Measurements from ENCODE around the gene CAP2.

The CAP2 gene

DNA sequence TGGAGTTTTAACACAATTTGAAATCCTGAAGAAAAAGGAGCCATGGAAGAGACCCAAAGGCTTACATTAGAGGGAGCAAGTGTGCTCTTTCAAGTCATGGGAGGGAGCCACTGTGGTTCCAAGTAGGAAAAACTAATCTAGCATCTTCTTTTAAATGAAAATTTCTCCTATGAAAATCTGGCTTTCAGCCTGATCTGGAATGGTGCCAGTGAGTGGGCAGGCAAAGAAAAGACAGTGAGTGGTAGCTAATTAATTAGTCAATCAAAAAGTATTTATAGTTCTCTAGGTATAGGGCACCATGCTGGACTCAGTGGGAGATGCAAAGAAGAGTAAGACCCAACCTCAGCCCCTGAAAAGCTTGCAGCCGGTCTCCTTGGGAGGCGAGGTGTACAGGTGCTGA, 21.9 kb downstream of the CAP2 start:
- Histone ChIP-seq H3K18ac (ENCODE audit: low read depth in 1 of 2, low read length in 2 of 2) (no peak overlapping the region), H2AFZ (ENCODE audit: low read depth, low read length) (no peak overlapping the region), H4K8ac (ENCODE audit: low read length) (no peak overlapping the region), H4K91ac (ENCODE audit: low read length) (no peak overlapping the region), H3K4ac (ENCODE audit: low read depth in 1 of 2, low read length in 2 of 2) (peak overlapping the region in 1 of 2 experiments; percentile 43), H3K14ac (ENCODE audit: low read length in 2 of 2) (no peak overlapping the region), H2BK15ac (ENCODE audit: low read depth, poor library complexity, severe bottlenecking) (no peak overlapping the region), H3K27ac (ENCODE audit: low read length, poor library complexity, severe bottlenecking) (no peak overlapping the region), H3K23ac (ENCODE audit: low read length in 2 of 2) (no peak overlapping the region), H2BK5ac (ENCODE audit: low read depth, low read length, poor library complexity, severe bottlenecking) (no peak overlapping the region), H3K36me3 (ENCODE audit: control insufficient read depth in 1 of 2, insufficient read depth in 2 of 2, low read depth in 1 of 2, low read length in 2 of 2) (no peaks in the 10 kb centered on the region), H2BK12ac (ENCODE audit: low read length in 2 of 2) (no peak overlapping the region), H3K27me3 (ENCODE audit: control insufficient read depth in 1 of 2, insufficient read depth in 1 of 2, low read length in 2 of 2) (no peaks in the 10 kb centered on the region), H3K4me2 (ENCODE audit: low read length, poor library complexity, severe bottlenecking) (no peak overlapping the region), H3K4me1 (ENCODE audit: control insufficient read depth, insufficient read depth, low read depth, low read length) (peaks cover 16% of the 10 kb centered on the region), H3K79me1 (replicated peaks; ENCODE audit: low read length, poor library complexity, severe bottlenecking) (peaks cover 17% of the 10 kb centered on the region), H3K9ac (ENCODE audit: low read length) (no peak overlapping the region), H2AK5ac (ENCODE audit: low read length, severe bottlenecking) (no peak overlapping the region), H3K9me3 (ENCODE audit: control insufficient read depth, low read length) (peaks cover 3% of the 10 kb centered on the region), H3K4me3 (ENCODE audit: insufficient read depth in 1 of 2, low read depth in 1 of 2, low read length in 2 of 2) (no peak overlapping the region), H2BK120ac (ENCODE audit: low read depth, low read length) (no peak overlapping the region)
- WGBS: 100% methylated on average over 2 of the region's 2 CpGs
- DNase-seq: no peak

DNA sequence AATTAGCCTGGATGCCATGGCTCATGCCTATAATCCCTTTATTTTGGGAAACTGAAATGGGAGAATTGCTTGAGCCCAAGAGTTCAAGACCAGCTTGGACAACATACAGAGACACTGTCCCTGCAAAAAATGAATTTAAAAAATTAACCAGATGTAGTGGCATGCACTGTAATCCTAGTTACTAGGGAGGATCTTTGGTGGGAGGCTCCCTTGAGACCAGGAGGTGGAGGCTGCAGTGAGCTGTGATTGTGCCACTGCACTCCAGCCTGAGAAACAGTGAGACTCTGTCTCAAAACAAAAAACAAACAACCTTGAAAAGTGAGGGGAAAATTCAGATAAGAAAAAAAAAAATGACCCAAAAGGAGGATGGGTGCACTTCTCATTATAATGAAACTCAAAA, 23.4 kb downstream of the CAP2 start:
- Histone ChIP-seq H3K4me1 (ENCODE audit: control insufficient read depth, insufficient read depth, low read depth, low read length) (peaks cover 16% of the 10 kb centered on the region), H3K9ac (ENCODE audit: low read length) (no peak overlapping the region), H3K27me3 (ENCODE audit: control insufficient read depth in 1 of 2, insufficient read depth in 1 of 2, low read length in 2 of 2) (no peaks in the 10 kb centered on the region), H3K36me3 (ENCODE audit: control insufficient read depth in 1 of 2, insufficient read depth in 2 of 2, low read depth in 1 of 2, low read length in 2 of 2) (peaks cover 0 to 2% of the 10 kb centered on the region in 2 experiments), H2AK5ac (ENCODE audit: low read length, severe bottlenecking) (peak overlapping the region; percentile 81), H2BK12ac (ENCODE audit: low read length in 2 of 2) (no peak overlapping the region), H3K79me1 (replicated peaks; ENCODE audit: low read length, poor library complexity, severe bottlenecking) (peaks cover 17% of the 10 kb centered on the region), H3K4ac (ENCODE audit: low read depth in 1 of 2, low read length in 2 of 2) (peak overlapping the region in 1 of 2 experiments; percentile 37), H3K9me3 (ENCODE audit: control insufficient read depth, low read length) (no peaks in the 10 kb centered on the region), H2BK120ac (ENCODE audit: low read depth, low read length) (no peak overlapping the region), H2AFZ (ENCODE audit: low read depth, low read length) (no peak overlapping the region), H3K4me3 (ENCODE audit: insufficient read depth in 1 of 2, low read depth in 1 of 2, low read length in 2 of 2) (no peak overlapping the region), H3K14ac (ENCODE audit: low read length in 2 of 2) (no peak overlapping the region), H2BK5ac (ENCODE audit: low read depth, low read length, poor library complexity, severe bottlenecking) (no peak overlapping the region), H2BK15ac (ENCODE audit: low read depth, poor library complexity, severe bottlenecking) (no peak overlapping the region), H3K18ac (ENCODE audit: low read depth in 1 of 2, low read length in 2 of 2) (no peak overlapping the region), H3K23ac (ENCODE audit: low read length in 2 of 2) (no peak overlapping the region), H3K4me2 (ENCODE audit: low read length, poor library complexity, severe bottlenecking) (no peak overlapping the region), H3K27ac (ENCODE audit: low read length, poor library complexity, severe bottlenecking) (peak overlapping the region; percentile 64), H4K8ac (ENCODE audit: low read length) (no peak overlapping the region), H4K91ac (ENCODE audit: low read length) (no peak overlapping the region)
- no peak for DNase-seq

DNA sequence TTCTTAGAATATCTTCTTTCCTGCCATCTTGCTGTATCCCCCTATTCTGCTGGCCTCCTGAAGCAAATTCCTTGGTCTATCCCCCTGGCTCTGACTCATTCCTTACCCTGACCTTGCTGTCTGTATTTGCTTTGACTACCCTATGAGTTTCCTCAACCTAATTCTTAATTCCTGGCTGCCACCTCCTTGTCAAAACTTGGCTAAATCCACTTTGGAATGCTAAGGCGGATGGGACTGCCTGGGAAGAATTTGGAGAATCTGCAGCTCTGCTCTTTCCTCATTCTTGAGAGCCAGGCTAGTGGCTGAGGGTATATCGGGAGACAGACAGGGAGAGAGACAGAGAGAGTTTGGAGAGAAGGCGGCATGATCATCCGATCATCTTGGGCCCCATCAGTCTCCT, 24.4 kb downstream of the CAP2 start:
- Histone ChIP-seq H2AK5ac (ENCODE audit: low read length, severe bottlenecking) (peak overlapping the region; percentile 98), H3K4me3 (ENCODE audit: insufficient read depth in 1 of 2, low read depth in 1 of 2, low read length in 2 of 2) (peak overlapping the region in 1 of 2 experiments; percentile 22), H3K14ac (ENCODE audit: low read length in 2 of 2) (no peak overlapping the region), H4K8ac (ENCODE audit: low read length) (peak overlapping the region; percentile 47), H3K9me3 (ENCODE audit: control insufficient read depth, low read length) (no peaks in the 10 kb centered on the region), H3K79me1 (replicated peaks; ENCODE audit: low read length, poor library complexity, severe bottlenecking) (peaks cover 14% of the 10 kb centered on the region), H2AFZ (ENCODE audit: low read depth, low read length) (no peak overlapping the region), H3K23ac (ENCODE audit: low read length in 2 of 2) (no peak overlapping the region), H3K27ac (ENCODE audit: low read length, poor library complexity, severe bottlenecking) (peak overlapping the region; percentile 78), H2BK12ac (ENCODE audit: low read length in 2 of 2) (peak overlapping the region in 1 of 2 experiments; percentile 11), H3K9ac (ENCODE audit: low read length) (peak overlapping the region; percentile 77), H3K36me3 (ENCODE audit: control insufficient read depth in 1 of 2, insufficient read depth in 2 of 2, low read depth in 1 of 2, low read length in 2 of 2) (peaks cover 0 to 3% of the 10 kb centered on the region in 2 experiments), H3K4me2 (ENCODE audit: low read length, poor library complexity, severe bottlenecking) (peak overlapping the region; percentile 0), H3K4ac (ENCODE audit: low read depth in 1 of 2, low read length in 2 of 2) (peak overlapping the region in 1 of 2 experiments; percentile 24), H4K91ac (ENCODE audit: low read length) (no peak overlapping the region), H2BK120ac (ENCODE audit: low read depth, low read length) (peak overlapping the region; percentile 93), H2BK15ac (ENCODE audit: low read depth, poor library complexity, severe bottlenecking) (no peak overlapping the region), H3K18ac (ENCODE audit: low read depth in 1 of 2, low read length in 2 of 2) (peak overlapping the region; percentile 12 to 44), H3K27me3 (ENCODE audit: control insufficient read depth in 1 of 2, insufficient read depth in 1 of 2, low read length in 2 of 2) (no peaks in the 10 kb centered on the region), H2BK5ac (ENCODE audit: low read depth, low read length, poor library complexity, severe bottlenecking) (peak overlapping the region; percentile 63), H3K4me1 (ENCODE audit: control insufficient read depth, insufficient read depth, low read depth, low read length) (peaks cover 14% of the 10 kb centered on the region)
- WGBS: 0% methylated on average over 2 of the region's 4 CpGs
- DNase-seq: peak; percentile 83

DNA sequence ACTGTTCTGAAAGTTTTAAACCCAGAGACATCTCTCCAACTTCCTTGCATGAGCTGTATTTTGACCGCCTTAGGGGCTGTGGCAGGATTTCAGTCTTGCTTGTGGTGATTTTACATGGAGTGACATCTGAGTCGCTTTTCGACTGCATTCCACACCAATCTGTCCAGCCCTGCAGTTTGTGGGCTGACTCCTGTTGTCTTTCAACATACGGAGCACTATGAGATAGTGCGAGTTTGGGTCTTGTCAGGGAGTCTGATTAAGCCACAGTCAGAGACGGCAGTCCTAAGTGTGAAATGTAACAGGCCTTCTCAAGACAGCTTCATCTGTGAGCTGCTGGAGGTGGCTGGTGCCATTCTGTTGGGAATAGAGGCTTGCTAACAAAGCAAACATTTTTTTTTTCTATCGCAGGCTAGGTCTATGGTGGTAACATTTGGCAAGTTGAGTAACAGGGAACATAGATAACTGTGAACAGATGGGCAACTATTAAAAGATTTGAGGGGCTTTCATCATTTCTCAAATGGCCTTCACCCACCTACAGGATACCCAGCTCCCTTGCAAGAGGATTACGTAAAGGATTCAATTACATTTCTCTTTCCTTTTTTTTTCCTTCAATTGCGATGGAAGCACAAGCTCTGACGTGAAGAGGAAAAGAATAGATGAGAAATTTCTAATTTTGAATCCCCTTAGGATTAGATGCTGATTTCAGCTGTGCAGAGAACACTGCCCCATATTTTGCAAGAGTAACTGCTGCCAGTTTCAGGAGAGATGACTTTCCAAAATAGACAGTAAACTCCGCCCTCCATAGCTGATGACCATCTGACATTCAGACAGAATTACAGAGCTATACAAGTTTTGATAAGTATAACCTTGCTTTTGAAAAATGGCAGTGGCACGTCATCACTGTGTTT, 25.1 kb downstream of the CAP2 start:
- Histone ChIP-seq H3K4me3 (ENCODE audit: insufficient read depth in 1 of 2, low read depth in 1 of 2, low read length in 2 of 2) (peak overlapping the region in 1 of 2 experiments; percentile 22), H3K79me1 (replicated peaks; ENCODE audit: low read length, poor library complexity, severe bottlenecking) (peaks cover 16% of the 10 kb centered on the region), H4K91ac (ENCODE audit: low read length) (no peak overlapping the region), H3K18ac (ENCODE audit: low read depth in 1 of 2, low read length in 2 of 2) (peak overlapping the region; percentile 40 to 94), H3K27me3 (ENCODE audit: control insufficient read depth in 1 of 2, insufficient read depth in 1 of 2, low read length in 2 of 2) (no peaks in the 10 kb centered on the region), H2BK5ac (ENCODE audit: low read depth, low read length, poor library complexity, severe bottlenecking) (peak overlapping the region; percentile 33), H2AFZ (ENCODE audit: low read depth, low read length) (no peak overlapping the region), H2BK15ac (ENCODE audit: low read depth, poor library complexity, severe bottlenecking) (no peak overlapping the region), H3K36me3 (ENCODE audit: control insufficient read depth in 1 of 2, insufficient read depth in 2 of 2, low read depth in 1 of 2, low read length in 2 of 2) (peaks cover 0 to 3% of the 10 kb centered on the region in 2 experiments), H2BK12ac (ENCODE audit: low read length in 2 of 2) (peak overlapping the region in 1 of 2 experiments; percentile 0), H3K27ac (ENCODE audit: low read length, poor library complexity, severe bottlenecking) (peak overlapping the region; percentile 78), H3K14ac (ENCODE audit: low read length in 2 of 2) (no peak overlapping the region), H3K9me3 (ENCODE audit: control insufficient read depth, low read length) (no peaks in the 10 kb centered on the region), H4K8ac (ENCODE audit: low read length) (peak overlapping the region; percentile 57), H3K4me1 (ENCODE audit: control insufficient read depth, insufficient read depth, low read depth, low read length) (peaks cover 12% of the 10 kb centered on the region), H3K23ac (ENCODE audit: low read length in 2 of 2) (no peak overlapping the region), H2BK120ac (ENCODE audit: low read depth, low read length) (peak overlapping the region; percentile 34), H2AK5ac (ENCODE audit: low read length, severe bottlenecking) (peak overlapping the region; percentile 60), H3K4ac (ENCODE audit: low read depth in 1 of 2, low read length in 2 of 2) (peak overlapping the region in 1 of 2 experiments; percentile 20), H3K9ac (ENCODE audit: low read length) (peak overlapping the region; percentile 77), H3K4me2 (ENCODE audit: low read length, poor library complexity, severe bottlenecking) (peak overlapping the region; percentile 0)
- DNase-seq: peak; percentile 78
- 11% methylated on average over 8 of the region's 12 CpGs for WGBS
